Stimulated activated CD8-positive, alpha-beta memory T cell treated with anti-CD3 and anti-CD28 coated beads, Interleukin-4, amount 100 ng/mL, for 1 hour (primary cell): ENCODE measurements around the gene CLEC16A.
"Not testable (repeated sequence)": the region's sequence is repeated elsewhere in the genome, so short reads cannot be mapped to it uniquely, and the experiment has no call there.

Experiments used
- DNase-seq, 2 donors: peaks; one replicate each; pipeline ENCODE4 v3.0.0-alpha.2; 2020; ENCODE audit warnings: low read depth in 2 of 2, low spot score in 1 of 2

The CLEC16A gene

GRCh38 chr16:10925285-10925684 lies 19.1 kb upstream of the CLEC16A start:
- DNase-seq: not testable (repeated sequence)

DNA sequence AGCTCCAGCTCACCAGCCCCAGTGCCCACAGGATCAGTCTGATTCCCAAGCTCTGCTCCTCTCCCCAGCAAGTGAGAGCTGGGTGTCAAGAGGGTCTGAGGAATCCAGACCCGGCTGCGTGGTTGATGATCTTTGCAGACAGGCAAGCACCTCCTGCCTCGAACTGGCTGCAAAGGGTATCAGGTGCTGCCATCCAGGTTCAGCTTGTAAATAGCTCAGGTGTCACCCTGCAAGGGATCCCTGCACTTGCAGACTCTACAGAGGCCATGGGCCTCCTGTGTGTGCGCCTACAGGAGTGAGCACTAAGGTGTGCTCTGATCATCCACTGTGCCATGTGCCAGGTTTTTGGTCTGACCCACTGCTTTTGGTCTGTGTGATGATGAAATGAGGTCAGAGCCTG lies 18.3 kb upstream of the CLEC16A start:
- no peak for DNase-seq

DNA sequence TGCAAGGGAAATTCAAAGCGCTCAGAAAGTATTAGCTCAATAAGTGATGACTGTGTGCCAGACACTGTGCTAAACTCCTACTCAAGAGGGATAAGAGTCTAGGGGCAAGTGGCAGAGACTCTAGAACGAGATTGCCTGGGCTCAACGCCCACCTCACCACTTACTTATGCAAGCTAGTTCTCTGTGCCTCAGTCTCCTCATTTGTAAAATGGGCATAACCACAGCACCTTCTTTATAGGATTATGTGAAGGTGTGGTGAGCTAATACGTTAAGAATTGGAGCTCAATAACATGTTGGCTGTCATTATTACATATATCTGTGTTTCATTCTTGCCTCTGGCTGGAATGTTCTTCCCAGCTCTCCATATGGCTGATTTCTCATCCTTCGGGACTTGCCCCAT lies 17.5 kb upstream of the CLEC16A start:
- DNase-seq: no peak

DNA sequence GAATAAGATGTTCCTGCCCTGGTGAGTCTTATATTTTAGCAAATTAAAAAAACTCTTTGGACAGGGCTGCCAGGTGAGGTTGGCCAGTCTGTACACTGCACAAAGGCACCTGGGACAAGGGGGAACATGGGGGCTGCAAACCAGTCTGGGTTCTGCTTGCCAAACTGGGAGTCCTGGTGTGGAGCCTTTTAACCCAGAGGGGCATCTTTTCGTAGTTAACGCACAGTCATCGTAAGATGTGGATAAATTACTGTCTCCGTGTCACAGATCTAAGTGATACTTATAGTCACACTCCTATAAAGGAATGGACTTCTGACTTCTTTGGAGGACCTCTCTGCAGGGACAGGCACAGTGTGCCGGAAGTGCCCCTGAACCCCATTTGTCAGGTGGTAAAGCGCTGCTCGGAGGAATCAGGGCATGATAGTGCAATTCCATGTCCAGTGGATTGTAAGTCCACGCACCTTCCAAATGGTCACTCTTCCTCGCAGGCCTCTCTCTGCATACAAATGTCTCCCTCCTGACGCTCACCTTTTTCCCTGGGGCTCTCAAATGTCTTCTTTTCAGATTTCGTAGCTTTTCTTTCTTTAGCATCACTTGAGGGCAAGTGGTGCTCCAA lies 16.8 kb upstream of the CLEC16A start:
- no peak for DNase-seq

DNA sequence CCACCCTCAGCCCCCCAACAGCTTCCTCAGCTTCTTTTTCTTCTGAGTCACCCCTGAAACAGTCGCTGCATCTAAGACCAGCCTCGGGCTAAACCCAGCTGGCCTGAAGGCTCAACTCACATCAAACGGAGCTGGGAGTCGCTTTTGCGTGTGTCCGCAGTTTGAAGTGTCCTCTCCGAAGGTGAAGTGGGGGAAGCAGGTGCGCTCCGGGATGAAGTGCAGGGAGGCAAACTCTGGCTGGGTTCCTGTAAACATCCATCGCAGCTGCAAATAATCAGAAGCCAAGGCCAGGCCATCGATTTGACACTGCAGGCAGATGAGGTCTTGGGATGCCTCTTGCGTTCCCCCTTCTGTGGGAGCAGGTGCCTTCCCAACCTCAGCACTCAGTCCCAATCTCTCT lies 15.3 kb upstream of the CLEC16A start:
- DNase-seq: not testable (repeated sequence)

DNA sequence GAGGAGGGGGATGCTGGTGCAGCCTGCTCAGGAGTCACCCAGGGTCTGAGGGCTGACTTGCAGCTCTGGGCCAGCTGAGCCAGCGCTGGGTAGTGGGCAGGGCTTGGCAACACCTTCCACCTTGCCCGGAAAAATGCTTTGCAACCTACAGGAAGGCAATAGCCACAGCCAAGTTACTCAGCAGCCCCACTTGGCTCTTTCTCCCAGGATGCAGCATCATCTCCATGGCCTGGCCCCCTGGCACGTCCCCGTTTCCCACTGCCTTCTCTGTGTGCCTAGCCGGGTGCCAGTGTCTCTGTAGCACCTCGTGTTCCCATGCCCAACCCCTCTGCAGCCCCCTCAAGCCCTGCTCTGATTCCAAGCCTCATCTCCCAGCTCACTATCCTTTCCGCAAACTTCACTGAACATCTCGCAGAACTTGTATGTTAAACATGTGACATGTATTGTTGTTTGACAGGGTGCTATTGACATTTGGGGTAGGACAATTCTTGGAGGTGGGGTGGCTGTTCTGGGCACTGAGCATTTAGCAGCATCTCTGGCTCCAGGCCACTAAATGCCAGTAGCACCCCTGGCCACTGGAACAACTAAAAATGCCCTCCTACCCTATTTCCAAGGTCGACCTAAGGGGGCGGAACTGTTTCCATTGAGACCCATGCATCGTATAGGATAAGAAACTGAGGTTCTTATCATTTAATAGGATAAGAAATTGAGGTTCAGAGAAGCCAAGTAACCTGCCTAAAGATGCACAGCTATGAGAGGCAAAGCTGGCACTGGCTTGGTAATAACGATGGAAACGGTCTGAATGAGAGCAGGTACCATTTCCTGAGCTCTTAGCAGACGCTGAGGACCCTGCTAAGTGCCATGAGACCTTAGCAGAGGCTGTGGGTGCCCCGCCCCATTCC lies 14.3 kb upstream of the CLEC16A start:
- DNase-seq: no peak

DNA sequence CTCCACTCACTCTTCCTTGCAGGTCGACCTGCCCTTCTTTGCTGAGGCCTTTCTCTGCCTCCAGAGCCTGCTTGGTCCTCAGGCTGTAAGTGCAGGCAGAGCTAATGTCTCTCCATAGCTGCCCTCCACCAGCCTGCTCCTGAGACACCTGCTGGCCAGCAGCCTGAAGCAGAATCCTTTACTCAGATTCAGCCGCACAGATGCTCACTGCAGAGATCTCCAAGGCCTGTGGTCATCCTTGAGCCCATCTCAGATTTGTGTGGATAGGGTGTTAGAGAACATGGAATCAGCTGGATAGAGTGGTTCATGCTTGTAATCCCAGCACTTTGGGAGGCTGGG lies 13.6 kb upstream of the CLEC16A start:
- no peak for DNase-seq

GRCh38 chr16:10931134-10931533 lies 13.2 kb upstream of the CLEC16A start:
- no peak for DNase-seq

DNA sequence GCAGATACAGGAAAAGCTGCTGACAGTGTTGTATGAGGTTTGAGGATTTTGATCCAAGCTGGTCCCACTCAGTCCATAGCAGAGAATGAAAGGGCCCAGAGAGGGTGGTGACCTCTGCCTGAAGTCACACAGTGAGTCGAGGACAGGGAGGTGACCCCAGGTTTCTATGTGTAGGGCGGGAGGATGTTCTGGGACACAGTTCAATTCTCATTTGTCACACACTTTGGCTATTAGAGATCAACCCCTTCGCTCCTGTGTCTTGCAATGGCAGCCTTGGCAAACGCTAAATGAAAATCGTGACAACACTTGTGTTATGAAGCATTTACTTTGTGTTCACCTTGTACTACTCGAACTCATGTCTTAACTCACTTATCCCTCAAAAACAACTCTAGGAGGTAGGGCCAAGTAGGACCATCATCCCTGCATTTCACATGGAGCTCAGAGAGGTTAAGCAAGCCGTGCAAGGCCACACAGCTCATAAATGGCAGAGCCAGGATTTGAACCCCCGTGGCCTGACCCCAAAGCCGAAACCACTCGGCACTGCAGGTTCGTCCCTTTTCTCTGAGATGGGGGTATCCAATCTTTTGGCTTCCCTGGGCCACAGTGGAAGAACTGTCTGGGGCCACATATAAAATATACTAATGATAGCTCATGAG lies 12.3 kb upstream of the CLEC16A start:
- no peak for DNase-seq

- no peak for DNase-seq
These were observed 11.2 kb upstream of the CLEC16A start for GRCh38 chr16:10932959-10933710.

GRCh38 chr16:10933865-10934264 lies 10.5 kb upstream of the CLEC16A start:
- no peak for DNase-seq

- no peak for DNase-seq
These were observed 9.8 kb upstream of the CLEC16A start for GRCh38 chr16:10934325-10935107.

DNA sequence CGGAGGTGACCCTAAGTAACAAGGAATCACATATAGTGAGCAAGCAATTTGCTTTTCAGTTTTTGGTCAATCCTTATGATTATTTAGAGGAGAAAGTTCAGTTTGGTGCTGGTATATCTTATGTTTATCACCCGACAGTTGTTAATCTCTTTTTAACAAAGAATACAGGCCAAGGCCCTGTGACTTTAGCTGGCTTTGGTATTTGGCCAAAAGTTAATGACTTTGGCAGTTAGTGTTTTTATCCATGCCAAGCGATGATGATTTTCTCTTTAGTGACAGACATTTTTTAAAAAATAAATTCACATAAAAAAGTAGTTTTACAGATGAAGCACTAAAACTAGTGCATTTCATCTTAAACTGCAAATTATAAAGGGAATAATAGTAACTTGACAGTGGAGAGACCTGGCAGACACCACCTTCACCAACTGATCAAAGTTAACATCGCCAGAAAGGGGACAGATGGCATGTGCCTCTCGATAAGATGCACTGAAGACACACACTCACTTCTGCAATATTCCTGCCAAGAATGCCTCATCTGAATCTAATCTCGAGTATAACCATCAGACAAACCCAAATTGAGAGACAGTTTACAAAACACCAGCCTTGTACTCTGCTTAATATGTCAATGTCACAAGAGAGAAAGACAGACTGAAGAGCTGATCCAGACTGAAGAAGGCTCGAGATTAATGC lies 9.0 kb upstream of the CLEC16A start:
- DNase-seq: no peak

GRCh38 chr16:10936272-10936984 lies 7.9 kb upstream of the CLEC16A start:
- DNase-seq: no peak

- DNase-seq: no peak
These were observed 7.1 kb upstream of the CLEC16A start for GRCh38 chr16:10937068-10937859.

GRCh38 chr16:10938321-10938720 lies 6.0 kb upstream of the CLEC16A start:
- DNase-seq: no peak

- no peak for DNase-seq
These were observed 5.3 kb upstream of the CLEC16A start for GRCh38 chr16:10938796-10939648.
